Activated T-cell treated with anti-CD3 and anti-CD28 coated beads, Interleukin-2, amount 50 U/mL, for 4 hours (primary cell): ENCODE results near the gene RAX2. TPM values are rescaled to one million over a fixed set of nuclear protein-coding genes. Genes with fewer than 3 reads are reported as not detected.
"Not testable (repeated sequence)": the region's sequence is repeated elsewhere in the genome, so short reads cannot be mapped to it uniquely, and the experiment has no call there.

Source experiments
- ATAC-seq, 2 donors: fragments of 200-7000 bp; cut with Tn5 transposase; one replicate each; pipeline ENCODE4 v1.10.0; 2021
- DNase-seq: peaks from one replicate; pipeline ENCODE4 v3.0.0-alpha.2; 2020
- H3K27me3 Mint-ChIP-seq: one replicate; pipeline ENCODE4 v1.8.0; 2021; ENCODE audit warnings: low read depth, mixed read lengths
- H3K36me3 Mint-ChIP-seq: one replicate; pipeline ENCODE4 v1.8.0; 2022; ENCODE audit warnings: mixed read lengths; ENCODE audit not compliant: insufficient read depth
- H3K4me1 Mint-ChIP-seq: one replicate; pipeline ENCODE4 v1.8.0; 2021; ENCODE audit warnings: low read depth, mixed read lengths
- H3K4me3 Mint-ChIP-seq: one replicate; pipeline ENCODE4 v1.8.0; 2021; ENCODE audit warnings: mild to moderate bottlenecking, moderate library complexity, mixed read lengths
- H3K9me3 Mint-ChIP-seq: one replicate; pipeline ENCODE4 v1.8.0; 2021; ENCODE audit warnings: mixed read lengths
- total RNA-seq, 3 donors: library from RNA; stranded (reverse); gene quantifications; one replicate each; pipeline ENCODE4 v1.2.1, GENCODE V29; 2021

The RAX2 gene
- not detected for total RNA-seq

DNA sequence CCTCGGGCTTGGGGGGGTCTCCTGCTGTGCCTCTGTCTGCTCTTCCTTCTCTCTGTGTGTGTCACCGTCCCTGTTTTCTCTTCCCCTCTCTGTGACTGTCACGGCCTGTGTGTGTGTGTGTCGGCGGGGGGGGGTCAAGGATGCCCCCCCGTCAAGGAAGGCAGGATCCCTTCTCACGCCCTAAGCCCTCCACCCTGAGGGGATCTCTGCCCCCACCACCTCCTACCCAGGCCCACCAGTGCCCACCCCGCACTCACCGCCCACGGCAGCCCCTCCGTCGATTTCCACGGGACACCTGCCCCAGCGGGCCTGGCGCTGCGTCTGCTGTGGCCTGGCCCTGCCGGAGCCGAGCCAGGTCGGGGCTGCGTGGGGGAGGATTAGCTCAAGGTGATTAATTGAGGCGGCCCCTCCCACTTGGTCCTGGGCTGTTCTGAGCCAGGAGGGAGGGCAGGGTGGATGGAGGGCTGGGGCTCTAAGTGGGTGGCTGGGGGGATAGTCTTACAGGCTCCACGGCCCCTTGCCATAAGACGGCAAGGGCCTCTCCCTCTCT lies at the start of gene RAX2:
Gene RAX2, minus strand, starts transcription at position 323 of the 550 bp plus-strand sequence. CDS start 486 bp downstream, outside the sequence.
- peaks cover 3% of the 10 kb centered on the region for H3K36me3 Mint-ChIP-seq
- H3K9me3 Mint-ChIP-seq = no peaks in the 10 kb centered on the region
- no peak within 1 kb of the TSS for H3K4me3 Mint-ChIP-seq
- no peaks in the 10 kb centered on the region for H3K4me1 Mint-ChIP-seq
- no peak for DNase-seq
- H3K27me3 Mint-ChIP-seq = no peaks in the 10 kb centered on the region
- no peak for ATAC-seq

DNA sequence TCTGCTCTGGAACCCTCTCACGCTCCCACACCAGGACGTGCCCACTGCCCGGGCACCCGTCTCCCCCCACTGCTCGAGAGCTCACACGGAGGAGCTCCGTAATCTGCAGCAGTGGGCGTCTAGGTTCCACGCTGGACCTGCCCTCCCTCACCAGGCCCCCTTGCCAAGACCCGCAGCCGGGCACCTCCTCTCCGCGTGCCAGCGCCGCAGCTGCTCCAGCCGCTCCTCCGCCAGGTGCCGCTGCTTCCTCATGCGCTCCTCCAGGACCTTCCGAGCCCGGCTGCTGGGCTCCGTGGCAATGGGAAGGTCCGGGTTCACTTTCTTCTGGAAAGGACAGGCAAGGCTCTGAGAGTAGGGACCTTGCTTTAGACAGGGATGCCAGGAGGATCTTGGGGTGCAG lies 49.1 kb upstream of the RAX2 start:
- Mint-ChIP-seq H3K4me1 (peaks cover 24% of the 10 kb centered on the region), H3K4me3 (no peak overlapping the region)
- ATAC-seq = no peak

DNA sequence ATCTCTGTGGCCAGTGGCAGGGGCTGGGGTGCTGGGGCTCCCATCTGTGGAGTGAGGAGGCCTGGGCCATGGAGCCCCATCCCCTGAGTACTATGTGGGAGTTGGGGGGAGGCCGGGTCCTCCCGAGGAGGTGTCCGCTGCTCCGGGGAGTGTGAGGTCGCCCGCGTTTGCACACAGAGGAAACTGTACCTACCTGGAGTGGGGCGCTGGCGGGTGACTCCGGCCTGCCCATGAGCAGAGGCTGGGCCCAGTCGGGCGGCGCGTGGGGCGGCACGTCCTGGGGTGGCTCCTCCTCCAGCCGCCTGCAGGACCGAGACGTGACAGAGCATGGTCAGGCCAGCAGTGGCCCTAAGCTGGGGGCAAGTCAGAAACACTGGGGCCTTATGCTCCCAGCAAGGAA lies 48.0 kb upstream of the RAX2 start:
- Mint-ChIP-seq H3K36me3 (no peaks in the 10 kb centered on the region), H3K4me3 (no peak overlapping the region), H3K4me1 (peaks cover 29% of the 10 kb centered on the region), H3K9me3 (no peaks in the 10 kb centered on the region), H3K27me3 (no peaks in the 10 kb centered on the region)
- ATAC-seq (no peak), DNase-seq (no peak)

More for the DNA sequence above, 49.1 kb upstream of the RAX2 start:
- DNase-seq = no peak
- no peaks in the 10 kb centered on the region for H3K9me3 Mint-ChIP-seq
- no peaks in the 10 kb centered on the region for H3K36me3 Mint-ChIP-seq
- H3K27me3 Mint-ChIP-seq = no peaks in the 10 kb centered on the region

DNA sequence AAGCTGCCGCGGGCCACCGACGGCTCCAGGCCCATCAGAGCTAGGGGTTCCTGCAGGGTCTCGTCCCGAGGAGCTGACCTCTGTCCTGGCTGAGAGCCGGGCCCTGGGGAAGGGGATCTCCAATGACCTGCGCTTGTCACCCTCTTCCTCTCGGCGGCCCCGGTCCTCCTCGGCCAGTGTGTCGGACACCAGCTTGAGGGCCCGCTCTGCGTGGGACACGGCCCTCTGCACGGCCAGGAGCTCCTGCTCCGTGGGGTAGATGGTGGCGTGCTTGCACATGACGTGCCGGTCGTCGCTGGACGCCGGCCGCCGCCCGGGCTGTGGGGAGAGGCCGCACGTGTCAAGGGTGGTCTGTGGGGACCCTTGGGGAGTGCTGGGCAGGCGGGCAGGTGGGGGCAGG lies 46.9 kb upstream of the RAX2 start:
- Mint-ChIP-seq H3K9me3 (no peaks in the 10 kb centered on the region), H3K4me3 (no peak overlapping the region), H3K27me3 (no peaks in the 10 kb centered on the region), H3K4me1 (peaks cover 40% of the 10 kb centered on the region), H3K36me3 (no peaks in the 10 kb centered on the region)
- ATAC-seq = no peak
- no peak for DNase-seq

DNA sequence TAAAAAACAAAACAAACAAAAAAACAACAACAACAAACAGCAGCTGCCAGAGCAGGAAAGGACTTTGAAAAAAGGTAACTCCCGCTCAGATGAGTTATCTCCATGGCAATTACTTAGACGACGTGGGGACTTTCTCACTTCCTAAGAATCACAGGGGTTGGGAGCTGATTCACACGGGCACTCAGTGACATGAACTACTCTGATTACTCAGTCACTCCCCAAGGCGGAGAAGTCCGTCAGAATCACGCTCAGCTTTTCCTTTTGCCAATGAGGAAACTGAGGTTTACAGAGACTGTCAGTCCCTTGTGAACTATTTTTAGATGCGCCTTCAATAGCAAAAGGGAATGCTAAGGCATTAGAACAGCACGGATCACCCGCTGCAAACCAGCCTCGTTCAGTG lies 46.4 kb upstream of the RAX2 start:
- Mint-ChIP-seq H3K4me1 (peaks cover 44% of the 10 kb centered on the region), H3K36me3 (no peaks in the 10 kb centered on the region), H3K27me3 (no peaks in the 10 kb centered on the region), H3K9me3 (no peaks in the 10 kb centered on the region), H3K4me3 (no peak overlapping the region)
- ATAC-seq (peak; percentile 81 to 86), DNase-seq (peak; percentile 39)

DNA sequence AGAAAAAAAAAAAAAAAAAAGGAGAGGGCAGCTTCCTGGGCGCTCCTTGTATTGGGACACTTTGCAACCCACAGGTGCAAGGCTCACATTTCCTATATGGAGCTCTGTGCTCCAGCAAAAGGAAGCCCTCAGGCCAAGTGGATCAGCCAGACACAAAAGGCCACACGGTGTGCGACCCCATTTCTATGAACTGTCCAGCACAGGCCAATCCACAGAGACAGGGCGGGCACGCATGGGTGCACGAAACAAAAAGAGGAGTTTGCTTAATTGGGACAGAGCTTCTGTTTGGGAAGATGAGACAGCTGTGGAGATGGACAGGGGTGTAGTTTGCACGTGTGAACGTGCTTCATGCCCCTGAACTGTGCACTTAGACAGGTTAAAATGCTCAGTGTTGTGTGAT lies 45.7 kb upstream of the RAX2 start:
- no peak for DNase-seq
- Mint-ChIP-seq H3K36me3 (no peaks in the 10 kb centered on the region), H3K4me1 (peaks cover 51% of the 10 kb centered on the region), H3K4me3 (no peak overlapping the region), H3K9me3 (no peaks in the 10 kb centered on the region), H3K27me3 (no peaks in the 10 kb centered on the region)
- ATAC-seq = no peak

DNA sequence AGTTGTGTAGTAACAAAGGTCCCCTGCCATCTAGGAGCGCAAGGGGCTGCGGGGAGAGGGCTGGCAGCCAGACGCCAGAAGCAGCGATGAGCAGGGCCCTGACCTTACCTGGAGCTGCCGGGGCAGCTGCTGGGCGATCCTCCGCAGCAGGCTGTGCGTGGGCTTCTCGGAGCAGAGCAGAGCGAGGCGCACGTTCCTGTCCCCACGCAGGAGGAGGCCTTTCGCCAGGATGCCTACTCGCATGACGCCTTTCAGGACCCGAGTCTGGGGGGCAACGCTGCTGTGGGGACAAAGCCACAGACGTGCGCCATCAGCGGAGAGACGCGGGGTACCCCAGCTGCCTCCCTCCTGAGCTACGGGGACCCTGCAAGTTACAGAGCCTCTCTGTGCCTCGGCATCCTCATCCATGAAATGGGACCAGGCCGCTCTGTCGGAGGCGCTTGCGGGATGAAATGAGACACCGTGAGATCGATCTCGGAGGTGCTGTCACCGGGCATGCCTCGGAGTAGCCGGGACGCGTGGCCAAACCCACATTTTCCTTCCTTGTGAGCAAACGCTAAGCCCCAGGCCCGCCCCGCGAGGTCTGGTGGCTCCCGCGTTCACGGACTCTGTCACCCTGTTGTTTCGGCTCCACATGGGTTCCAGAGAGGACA lies 44.7 kb upstream of the RAX2 start:
- DNase-seq (no peak), ATAC-seq (no peak)
- Mint-ChIP-seq H3K4me1 (peaks cover 53% of the 10 kb centered on the region), H3K27me3 (no peaks in the 10 kb centered on the region), H3K36me3 (no peaks in the 10 kb centered on the region), H3K4me3 (no peak overlapping the region), H3K9me3 (no peaks in the 10 kb centered on the region)

DNA sequence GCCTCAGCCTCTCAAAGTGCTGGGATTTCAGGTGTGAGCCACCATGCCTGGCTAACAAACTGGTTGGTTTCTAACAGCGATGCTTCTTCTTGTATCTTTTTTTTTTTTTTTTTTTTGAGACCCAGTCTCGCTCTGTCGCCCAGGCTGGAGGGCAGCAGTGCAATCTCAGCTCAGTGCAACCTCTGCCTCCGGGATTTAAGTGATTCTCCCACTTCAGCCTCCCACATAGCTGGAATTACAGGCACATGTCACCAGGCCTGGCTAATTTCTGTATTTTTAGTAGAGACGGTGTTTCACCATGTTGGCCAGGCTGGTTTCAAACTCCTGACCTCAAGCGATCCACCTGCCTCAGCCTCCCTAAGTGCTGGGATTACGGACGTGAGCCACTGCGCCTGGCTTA lies 44.1 kb upstream of the RAX2 start:
- not testable (repeated sequence) for H3K4me3 Mint-ChIP-seq, DNase-seq, ATAC-seq, H3K27me3 Mint-ChIP-seq, H3K9me3 Mint-ChIP-seq, H3K36me3 Mint-ChIP-seq
- peaks cover 55% of the 10 kb centered on the region for H3K4me1 Mint-ChIP-seq

DNA sequence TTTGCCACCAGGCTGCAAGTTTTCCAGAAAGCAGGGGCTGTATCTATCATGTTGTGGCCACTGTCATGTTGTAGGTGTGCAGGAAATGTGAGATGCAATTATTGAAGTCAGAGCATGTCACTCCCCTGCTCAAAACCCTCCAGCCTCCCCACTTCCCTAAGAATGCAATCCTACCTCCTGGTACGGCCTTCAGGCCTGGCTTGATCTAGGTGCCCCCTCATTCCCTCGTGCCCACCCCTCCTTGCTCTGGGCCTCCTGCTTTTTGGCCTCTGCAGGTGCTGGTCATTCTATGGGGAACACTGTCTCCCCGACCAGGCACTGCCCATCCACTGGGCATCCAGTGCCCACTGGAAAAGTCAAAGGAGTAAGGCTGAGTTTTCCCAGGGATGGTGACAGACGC lies 42.6 kb upstream of the RAX2 start:
- Mint-ChIP-seq H3K4me1 (peaks cover 56% of the 10 kb centered on the region), H3K4me3 (no peak overlapping the region), H3K9me3 (no peaks in the 10 kb centered on the region), H3K36me3 (no peaks in the 10 kb centered on the region), H3K27me3 (no peaks in the 10 kb centered on the region)
- ATAC-seq (no peak), DNase-seq (no peak)

DNA sequence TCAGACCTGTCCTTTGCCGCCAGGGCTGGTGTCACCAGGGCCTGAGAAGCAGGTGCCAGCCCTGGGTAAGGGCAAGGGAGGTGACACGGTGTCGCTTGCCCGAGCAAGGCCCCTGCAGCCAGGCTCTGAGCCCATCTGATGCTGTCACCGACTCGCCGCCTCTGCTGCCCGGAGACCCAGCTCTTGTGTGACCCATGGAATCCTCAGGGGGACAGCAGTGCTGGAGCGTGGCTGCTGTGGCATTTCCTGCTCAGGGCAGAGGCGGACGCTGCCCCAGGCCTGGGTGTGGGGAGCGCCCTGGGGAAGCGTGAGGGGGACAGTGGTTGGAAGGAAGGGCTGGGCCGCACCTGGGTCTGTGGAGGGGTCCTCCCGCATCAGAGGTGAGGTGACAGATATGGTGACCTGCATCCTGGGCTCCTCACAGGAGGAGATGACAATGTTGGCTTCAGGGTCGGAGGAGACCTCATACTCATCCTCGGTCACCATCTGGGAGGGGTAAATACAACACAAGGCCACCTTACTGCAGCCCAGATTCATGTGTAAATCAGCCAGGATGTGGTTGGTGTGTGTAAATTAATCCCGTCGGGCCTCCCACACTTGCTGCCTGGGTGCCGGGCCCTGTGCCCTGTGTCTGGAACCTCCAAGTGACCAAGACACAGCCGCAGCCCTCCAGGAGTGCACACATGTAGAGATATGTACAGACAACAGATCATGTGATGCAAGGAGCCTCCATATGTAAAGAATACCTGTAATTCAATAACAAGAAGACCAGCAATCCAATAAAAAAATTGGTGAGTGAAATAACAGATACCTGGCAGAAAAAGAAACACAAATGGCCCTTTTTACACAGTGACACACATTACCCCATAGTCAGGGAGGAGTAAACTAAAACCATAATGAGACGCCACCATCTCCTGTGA lies 41.7 kb upstream of the RAX2 start:
- peaks cover 54% of the 10 kb centered on the region for H3K4me1 Mint-ChIP-seq
- ATAC-seq (no peak), DNase-seq (no peak)
- H3K9me3 Mint-ChIP-seq = no peaks in the 10 kb centered on the region
- H3K4me3 Mint-ChIP-seq = no peak overlapping the region
- no peaks in the 10 kb centered on the region for H3K36me3 Mint-ChIP-seq
- H3K27me3 Mint-ChIP-seq = no peaks in the 10 kb centered on the region

DNA sequence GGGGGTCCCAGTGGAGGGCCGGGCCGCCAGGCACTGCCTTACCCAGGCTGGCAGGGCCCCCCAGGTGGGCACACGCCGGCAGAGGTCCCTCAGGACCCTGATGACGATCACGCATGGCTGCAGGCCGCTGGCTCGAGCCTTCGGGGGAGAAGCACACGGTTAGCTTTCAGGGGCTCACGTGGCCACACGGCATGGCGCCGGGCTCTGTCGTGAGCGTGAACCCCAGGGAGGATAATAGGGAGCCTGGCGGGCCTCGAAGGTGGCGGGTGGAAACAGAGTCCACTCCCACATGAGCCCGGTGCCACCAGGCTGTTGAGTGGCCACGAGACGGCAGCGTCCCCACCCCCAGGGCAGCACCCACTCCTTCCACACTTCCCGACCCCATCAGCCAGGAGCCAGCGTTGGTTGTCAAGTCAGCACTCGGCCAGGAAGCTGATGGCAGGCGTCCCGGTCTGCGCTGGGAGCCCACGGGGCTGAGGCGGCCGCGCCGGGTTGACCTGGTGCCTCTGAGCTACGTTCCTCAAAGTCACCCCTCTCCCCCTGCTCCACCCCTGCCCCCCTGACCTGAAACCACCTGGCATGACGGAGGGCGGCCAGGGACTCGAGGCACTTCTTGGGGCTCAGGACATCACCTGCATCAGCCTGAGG lies 38.8 kb upstream of the RAX2 start:
- Mint-ChIP-seq H3K27me3 (no peaks in the 10 kb centered on the region), H3K4me3 (no peak overlapping the region), H3K9me3 (no peaks in the 10 kb centered on the region), H3K4me1 (peaks cover 59% of the 10 kb centered on the region), H3K36me3 (no peaks in the 10 kb centered on the region)
- DNase-seq = no peak
- no peak for ATAC-seq

DNA sequence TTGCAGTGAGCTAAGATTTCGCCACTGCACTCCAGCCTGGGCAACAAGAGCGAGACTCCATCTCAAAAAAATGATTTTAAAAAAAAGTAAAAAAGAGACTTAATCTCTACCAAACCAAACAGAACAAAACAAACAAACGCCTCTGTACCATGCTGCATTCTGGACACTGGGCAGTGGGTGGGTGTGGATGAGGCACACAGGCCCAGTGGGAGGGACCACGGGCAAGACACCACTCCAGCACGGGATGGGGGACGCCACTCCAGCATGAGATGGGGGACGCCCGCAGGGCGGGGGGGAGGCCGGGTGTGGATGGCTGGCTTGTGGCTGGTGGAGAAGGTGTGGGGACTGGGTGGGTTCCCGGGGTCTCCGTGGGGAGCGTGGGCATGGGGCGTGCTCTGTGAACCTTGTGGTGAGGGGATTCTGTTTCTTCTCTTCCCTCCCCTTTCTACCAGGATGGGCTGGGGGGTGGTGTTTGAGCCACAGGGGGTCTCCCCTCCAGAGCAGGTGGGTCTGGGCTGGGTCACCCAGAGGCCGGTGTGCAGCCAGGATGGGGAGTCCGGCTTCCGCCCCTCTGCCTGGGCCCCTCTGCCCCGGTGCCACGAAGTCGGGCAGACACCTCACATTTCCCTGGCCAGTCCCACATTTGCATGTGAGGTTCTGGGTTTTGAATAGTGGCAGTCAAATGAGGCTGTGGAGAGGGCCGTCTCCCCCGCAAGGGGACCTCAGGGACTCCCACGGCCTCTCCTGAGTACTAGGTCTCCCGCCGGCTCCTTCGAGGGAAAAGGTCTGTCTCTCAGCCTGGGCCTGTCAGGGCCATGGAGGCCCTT lies 38.1 kb upstream of the RAX2 start:
- ATAC-seq = no peak
- no peak for DNase-seq
- Mint-ChIP-seq H3K4me1 (peaks cover 59% of the 10 kb centered on the region), H3K27me3 (no peaks in the 10 kb centered on the region), H3K36me3 (no peaks in the 10 kb centered on the region), H3K4me3 (no peak overlapping the region), H3K9me3 (no peaks in the 10 kb centered on the region)

DNA sequence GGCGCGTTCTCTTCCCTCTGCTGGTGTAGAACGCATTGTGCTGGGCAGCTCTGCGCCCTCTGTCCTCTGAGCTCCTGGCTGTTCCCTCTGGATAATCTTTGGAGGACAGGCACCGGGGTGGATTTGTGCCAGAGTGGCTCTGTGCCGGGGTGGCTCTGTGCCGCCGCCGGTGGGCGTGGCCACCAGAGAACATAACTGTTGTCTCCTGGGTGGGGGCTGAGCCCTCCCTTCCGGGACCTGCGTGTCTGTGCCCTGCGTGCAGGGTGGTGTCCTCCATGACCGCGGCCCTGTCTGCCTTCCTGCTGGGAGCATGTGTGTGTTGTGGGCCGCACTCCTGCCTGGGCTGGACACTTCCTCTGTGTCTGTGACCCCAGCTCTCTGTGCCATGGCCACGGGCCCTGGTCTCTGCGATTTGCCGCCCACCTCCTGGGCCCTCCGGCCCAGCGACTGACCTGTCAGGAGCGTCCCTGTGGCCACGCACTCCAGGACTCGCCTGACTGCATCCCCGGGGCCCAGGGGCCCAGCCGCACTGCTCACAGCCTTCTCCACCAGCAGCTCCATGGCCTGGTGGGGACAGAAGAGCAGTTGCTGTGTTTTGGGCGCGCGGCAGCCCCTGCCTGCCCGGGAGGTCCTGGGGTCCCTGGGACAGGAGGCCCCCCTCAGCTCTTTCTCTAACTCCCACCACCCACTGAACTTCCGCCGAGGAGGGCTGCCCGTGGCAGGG lies 36.6 kb upstream of the RAX2 start:
- H3K9me3 Mint-ChIP-seq = no peaks in the 10 kb centered on the region
- H3K4me1 Mint-ChIP-seq = peaks cover 46% of the 10 kb centered on the region
- no peaks in the 10 kb centered on the region for H3K36me3 Mint-ChIP-seq
- DNase-seq (no peak), ATAC-seq (no peak)
- no peak overlapping the region for H3K4me3 Mint-ChIP-seq
- H3K27me3 Mint-ChIP-seq = no peaks in the 10 kb centered on the region
